GM20000 (cell line): ENCODE measurements around the gene PPFIBP1.

Experiments
- DNase-seq: peaks from one replicate; pipeline ENCODE4 v3.0.0; 2012; ENCODE audit warnings: low spot score
- CTCF ChIP-seq: IDR thresholded peaks from 2 replicates; pipeline ENCODE4 v1.5.1; 2012; ENCODE audit warnings: mild to moderate bottlenecking, control low read depth; ENCODE audit errors: extremely low read depth, missing control alignments

The PPFIBP1 gene

GRCh38 chr12:27511723-27512045 lies 12.3 kb upstream of the PPFIBP1 start:
- DNase-seq, result no peak
- TF ChIP-seq CTCF, result no peak

DNA sequence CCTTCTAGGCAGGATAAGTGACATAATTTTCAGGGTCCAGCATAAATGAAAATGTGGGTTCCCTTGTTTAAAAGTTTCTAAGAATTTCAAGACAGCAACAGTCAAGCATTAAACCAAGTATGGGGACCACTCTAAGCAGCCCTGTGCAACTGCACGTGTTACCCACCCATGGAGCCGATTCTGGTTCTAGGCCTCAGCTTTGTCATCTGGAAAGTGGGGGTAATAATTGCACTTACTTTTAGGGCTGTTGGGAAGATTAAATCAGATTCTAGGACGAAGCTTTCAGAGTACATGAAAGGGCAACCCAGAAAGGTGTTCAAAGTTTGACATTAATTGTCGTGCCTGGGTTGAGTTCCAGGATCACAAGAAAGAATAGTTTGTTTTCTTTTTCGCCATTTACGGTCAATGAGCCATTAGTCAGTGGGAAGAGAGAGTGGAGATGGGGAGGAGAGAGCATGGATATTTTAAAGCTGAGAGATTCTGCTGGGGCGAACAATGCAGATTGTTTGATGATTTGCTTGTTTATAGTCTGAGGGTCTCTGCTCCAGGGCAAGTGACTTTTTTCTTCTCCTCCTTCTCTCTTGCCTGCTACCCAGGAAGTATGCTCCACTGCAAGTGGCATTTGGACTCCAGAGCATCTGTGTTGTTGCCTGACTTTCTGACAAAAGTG lies 10.7 kb upstream of the PPFIBP1 start:
- TF ChIP-seq CTCF, result no peak
- DNase-seq, result no peak

DNA sequence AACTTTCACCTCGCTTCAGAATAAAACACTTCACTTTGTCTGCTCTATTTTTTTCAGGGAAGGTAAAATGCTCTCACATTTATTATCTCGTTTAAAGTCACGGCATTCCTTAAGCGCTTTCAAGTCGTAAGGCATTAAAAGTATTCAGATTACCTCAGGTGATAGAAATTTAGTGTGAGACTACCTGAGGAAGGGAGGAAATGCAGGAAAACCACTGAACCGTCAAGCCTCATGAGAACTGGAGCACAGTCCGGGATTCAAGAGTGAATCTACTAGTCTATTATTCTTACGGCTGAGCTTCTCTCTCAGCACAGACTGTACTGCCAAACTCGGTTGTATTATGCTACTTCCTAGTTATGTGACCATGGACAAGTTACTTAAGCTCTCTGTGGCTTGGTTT lies 8.3 kb upstream of the PPFIBP1 start:
- DNase-seq, result no peak
- no peak for TF ChIP-seq CTCF

- no peak for DNase-seq
- no peak for TF ChIP-seq CTCF
Measured at GRCh38 chr12:27516625-27517024, 7.4 kb upstream of the PPFIBP1 start.

DNA sequence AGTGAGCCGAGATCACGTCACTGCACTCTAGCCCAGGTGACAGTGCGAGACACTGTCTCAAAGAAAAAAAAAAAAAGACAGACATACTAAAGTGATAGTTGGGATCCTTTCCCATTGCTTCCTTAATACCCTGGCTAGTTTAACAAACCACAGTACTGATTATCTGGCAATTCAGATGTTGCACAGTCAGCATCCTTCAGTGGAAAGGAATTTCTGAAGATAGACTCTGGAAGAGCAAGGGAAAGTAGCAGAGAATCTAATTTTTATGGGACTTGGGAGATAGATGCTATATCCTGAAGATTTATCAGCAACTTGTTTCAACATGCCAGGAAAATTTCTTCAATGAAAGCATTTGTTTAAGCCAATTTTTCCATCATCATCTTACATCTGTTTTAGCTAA lies 6.5 kb upstream of the PPFIBP1 start:
- TF ChIP-seq CTCF, result no peak
- no peak for DNase-seq

- no peak for DNase-seq
- no peak for TF ChIP-seq CTCF
Measured at GRCh38 chr12:27517961-27518665, 5.9 kb upstream of the PPFIBP1 start.

DNA sequence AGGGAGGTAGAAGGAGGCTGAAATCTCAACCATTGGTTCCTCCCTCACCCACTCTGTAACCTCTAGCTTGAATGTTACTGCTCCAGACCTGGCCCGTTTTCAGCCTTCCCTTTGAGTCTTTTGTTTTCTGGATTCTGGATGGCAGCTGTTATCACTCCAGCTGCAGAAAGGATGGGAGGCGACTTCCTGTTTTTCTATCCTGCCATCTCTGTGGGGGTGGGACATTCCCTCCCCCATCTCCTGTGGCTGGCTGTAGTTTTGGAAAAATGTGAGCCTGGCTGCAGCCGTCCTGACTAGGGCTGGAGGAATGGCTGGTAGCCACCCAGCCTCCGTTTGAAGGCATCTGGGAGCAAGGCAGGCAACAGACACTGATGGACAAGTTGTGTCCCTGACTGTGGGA lies 2.9 kb upstream of the PPFIBP1 start:
- no peak for DNase-seq
- TF ChIP-seq CTCF, result no peak
